SU-DHL-6 (cell line): Measurements from ENCODE around the gene PRKCZ.

Experiments
- H2AFZ ChIP-seq: fragments of 200-600 bp; sonication (generic); 2 replicates; pipeline ENCODE4 v1.6.1; 2014; ENCODE audit warnings: low read depth, mild to moderate bottlenecking, moderate library complexity, mixed read lengths, antibody characterized with exemption, low read length; ENCODE audit not compliant: severe bottlenecking
- H3F3A ChIP-seq: fragments of 200-600 bp; shearing (Covaris generic); 2 replicates; pipeline ENCODE4 v1.6.0; 2016; ENCODE audit warnings: antibody characterized with exemption, mild to moderate bottlenecking; ENCODE audit not compliant: insufficient read depth
- H3K27ac ChIP-seq: fragments of 200-600 bp; sonication (generic); 2 replicates; pipeline ENCODE4 v1.5.1; 2016; ENCODE audit warnings: low read depth, mild to moderate bottlenecking, low read length, moderate library complexity, mixed read lengths
- H3K27me3 ChIP-seq: fragments of 200-600 bp; sonication (generic), shearing (Covaris generic); 2 replicates; pipeline ENCODE4 v1.6.0; 2014; ENCODE audit warnings: mild to moderate bottlenecking, low read length
- H3K36me3 ChIP-seq: fragments of 200-600 bp; sonication (generic); 2 replicates; pipeline ENCODE4 v1.6.1; 2014; ENCODE audit warnings: mild to moderate bottlenecking, low read length, mixed read lengths
- H3K4me2 ChIP-seq: fragments of 300-600, 200-600 bp; shearing (Covaris generic), sonication (generic); 2 replicates; pipeline ENCODE4 v1.6.0; 2014; ENCODE audit warnings: low read length, low read depth, mild to moderate bottlenecking; ENCODE audit not compliant: poor library complexity, severe bottlenecking
- H3K4me3 ChIP-seq: fragments of 200-600 bp; sonication (generic); 2 replicates; pipeline ENCODE4 v1.5.1; 2014; ENCODE audit warnings: antibody characterized with exemption, low read length, mild to moderate bottlenecking, mixed read lengths; ENCODE audit not compliant: insufficient read depth, poor library complexity, severe bottlenecking
- H3K79me2 ChIP-seq: fragments of 200-600 bp; sonication (generic); 2 replicates; pipeline ENCODE4 v1.6.1; 2014; ENCODE audit warnings: mild to moderate bottlenecking, low read length, moderate library complexity; ENCODE audit not compliant: insufficient read depth
- H3K9ac ChIP-seq: fragments of 200-600 bp; sonication (generic); 2 replicates; pipeline ENCODE4 v1.7.0; 2014; ENCODE audit warnings: mild to moderate bottlenecking, low read length
- H3K9me2 ChIP-seq: fragments of 200-600 bp; sonication (generic); replicated peaks from 2 replicates; pipeline ENCODE4 v1.6.1; 2014; ENCODE audit warnings: low read length; ENCODE audit not compliant: insufficient read depth
- H3K9me3 ChIP-seq: fragments of 200-600 bp; sonication (generic); 2 replicates; pipeline ENCODE4 v1.6.1; 2014; ENCODE audit warnings: low read length, mixed read lengths; ENCODE audit not compliant: insufficient read depth
- H4K20me1 ChIP-seq: fragments of 200-600 bp; sonication (generic); 2 replicates; pipeline ENCODE4 v1.6.1; 2014; ENCODE audit warnings: low read depth, mild to moderate bottlenecking, antibody characterized with exemption, low read length, moderate library complexity, mixed read lengths
- EZH2phosphoT487 ChIP-seq: fragments of 200-600 bp; sonication (generic), shearing (Covaris generic); conservative IDR thresholded peaks from 2 replicates; pipeline ENCODE4 v1.6.1; 2018; ENCODE audit warnings: mild to moderate bottlenecking, antibody characterized with exemption, low read length, moderate library complexity, mixed read lengths
- TF ChIP-seq, protein P1 (sequence below): fragments of 200-600 bp; sonication (generic); IDR thresholded peaks from one replicate; pipeline ENCODE4 v1.5.1; 2017; ENCODE audit warnings: antibody characterized with exemption, mild to moderate bottlenecking, low read length, moderate library complexity; ENCODE audit not compliant: insufficient read depth, poor library complexity, severe bottlenecking

The PRKCZ gene

DNA sequence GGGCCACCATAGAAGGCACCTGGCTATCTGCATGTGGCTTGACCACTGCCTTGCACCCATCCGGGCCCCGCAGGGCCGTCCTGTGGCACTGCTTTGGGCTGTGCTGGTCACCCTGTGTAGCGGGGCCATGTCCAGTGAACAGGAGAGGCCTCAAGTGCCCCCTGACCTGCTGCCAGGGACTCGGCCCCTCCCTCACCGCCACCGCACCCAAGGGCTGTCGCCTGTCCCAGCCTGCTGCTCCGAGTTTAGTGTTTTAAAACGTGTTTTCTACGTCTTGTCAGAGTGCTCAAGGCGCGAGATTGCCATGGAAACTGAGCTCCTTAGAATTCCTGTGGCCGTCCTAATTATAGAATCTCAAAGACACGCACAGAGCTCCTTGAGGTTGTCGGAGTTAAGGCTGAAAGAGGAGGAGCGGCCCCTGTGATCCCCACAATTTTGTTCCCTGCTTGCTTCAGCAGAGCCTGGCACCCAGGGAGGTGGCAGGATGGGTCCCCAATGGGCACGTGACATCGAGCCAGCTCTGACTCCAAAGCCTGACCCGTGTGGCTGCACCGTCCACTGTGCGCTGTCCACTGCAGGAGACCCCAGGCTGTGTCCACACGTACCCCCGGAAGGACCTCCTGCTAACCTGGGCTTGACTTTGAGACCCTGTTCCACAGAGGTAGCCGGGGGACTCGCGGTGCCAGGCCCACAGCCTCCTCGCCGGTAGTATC, 78.1 kb downstream of the PRKCZ start:
- H3K27ac ChIP-seq: no peak overlapping the region
- H3K27me3 ChIP-seq: no peaks in the 10 kb centered on the region
- no peaks in the 10 kb centered on the region for H3F3A ChIP-seq
- no peak overlapping the region for H3K4me2 ChIP-seq
- TF ChIP-seq, protein P1, sequence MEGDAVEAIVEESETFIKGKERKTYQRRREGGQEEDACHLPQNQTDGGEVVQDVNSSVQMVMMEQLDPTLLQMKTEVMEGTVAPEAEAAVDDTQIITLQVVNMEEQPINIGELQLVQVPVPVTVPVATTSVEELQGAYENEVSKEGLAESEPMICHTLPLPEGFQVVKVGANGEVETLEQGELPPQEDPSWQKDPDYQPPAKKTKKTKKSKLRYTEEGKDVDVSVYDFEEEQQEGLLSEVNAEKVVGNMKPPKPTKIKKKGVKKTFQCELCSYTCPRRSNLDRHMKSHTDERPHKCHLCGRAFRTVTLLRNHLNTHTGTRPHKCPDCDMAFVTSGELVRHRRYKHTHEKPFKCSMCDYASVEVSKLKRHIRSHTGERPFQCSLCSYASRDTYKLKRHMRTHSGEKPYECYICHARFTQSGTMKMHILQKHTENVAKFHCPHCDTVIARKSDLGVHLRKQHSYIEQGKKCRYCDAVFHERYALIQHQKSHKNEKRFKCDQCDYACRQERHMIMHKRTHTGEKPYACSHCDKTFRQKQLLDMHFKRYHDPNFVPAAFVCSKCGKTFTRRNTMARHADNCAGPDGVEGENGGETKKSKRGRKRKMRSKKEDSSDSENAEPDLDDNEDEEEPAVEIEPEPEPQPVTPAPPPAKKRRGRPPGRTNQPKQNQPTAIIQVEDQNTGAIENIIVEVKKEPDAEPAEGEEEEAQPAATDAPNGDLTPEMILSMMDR: no peak
- no peak for TF ChIP-seq EZH2phosphoT487
- H3K9me2 ChIP-seq: no peaks in the 10 kb centered on the region
- no peak overlapping the region for H3K4me3 ChIP-seq
- H3K79me2 ChIP-seq: no peaks in the 10 kb centered on the region
- H3K9ac ChIP-seq: no peak overlapping the region
- H2AFZ ChIP-seq: no peak overlapping the region
- H3K36me3 ChIP-seq: no peaks in the 10 kb centered on the region
- no peaks in the 10 kb centered on the region for H4K20me1 ChIP-seq
- H3K9me3 ChIP-seq: no peaks in the 10 kb centered on the region

DNA sequence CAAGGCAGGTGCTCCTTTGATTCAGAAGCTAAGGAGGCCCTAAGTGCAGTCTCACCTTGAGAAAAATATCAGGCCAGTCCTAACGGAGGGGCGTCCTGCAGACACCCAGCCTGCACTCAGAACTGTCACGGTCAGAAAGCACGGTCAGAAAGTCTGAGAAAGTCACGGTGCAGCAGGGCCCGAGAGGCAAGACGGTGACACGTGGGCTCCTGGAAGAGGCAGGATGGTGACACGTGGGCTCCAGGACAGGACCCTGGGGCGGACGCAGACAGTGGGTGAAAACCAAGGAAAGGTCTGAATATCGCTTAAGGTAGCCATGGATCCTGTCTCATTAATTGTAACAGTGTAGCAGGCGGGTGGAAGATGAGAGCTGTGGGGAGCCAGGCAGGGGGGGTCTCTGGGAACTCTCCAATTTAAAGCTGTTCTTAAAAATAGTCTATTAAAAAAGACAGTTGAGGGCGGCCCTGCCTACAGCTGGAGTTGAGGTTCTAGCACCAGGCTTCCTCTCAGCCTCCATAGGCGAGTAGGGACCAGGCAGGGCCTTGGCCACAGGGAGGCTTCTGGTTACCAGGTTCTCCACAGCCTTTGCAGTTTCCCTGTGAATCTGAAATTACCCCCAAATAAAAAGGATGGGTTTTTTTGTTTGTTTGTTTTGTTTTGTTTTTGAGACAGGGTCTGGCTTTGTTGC, 79.2 kb downstream of the PRKCZ start:
- no peak overlapping the region for H3K4me2 ChIP-seq
- H2AFZ ChIP-seq: no peak overlapping the region
- TF ChIP-seq EZH2phosphoT487: no peak
- TF ChIP-seq, protein P1: no peak
- no peaks in the 10 kb centered on the region for H3F3A ChIP-seq
- no peak overlapping the region for H3K9ac ChIP-seq
- no peaks in the 10 kb centered on the region for H3K79me2 ChIP-seq
- no peak overlapping the region for H3K27ac ChIP-seq
- no peaks in the 10 kb centered on the region for H4K20me1 ChIP-seq
- no peaks in the 10 kb centered on the region for H3K9me2 ChIP-seq
- no peak overlapping the region for H3K4me3 ChIP-seq
- no peaks in the 10 kb centered on the region for H3K27me3 ChIP-seq
- H3K9me3 ChIP-seq: no peaks in the 10 kb centered on the region
- H3K36me3 ChIP-seq: no peaks in the 10 kb centered on the region

DNA sequence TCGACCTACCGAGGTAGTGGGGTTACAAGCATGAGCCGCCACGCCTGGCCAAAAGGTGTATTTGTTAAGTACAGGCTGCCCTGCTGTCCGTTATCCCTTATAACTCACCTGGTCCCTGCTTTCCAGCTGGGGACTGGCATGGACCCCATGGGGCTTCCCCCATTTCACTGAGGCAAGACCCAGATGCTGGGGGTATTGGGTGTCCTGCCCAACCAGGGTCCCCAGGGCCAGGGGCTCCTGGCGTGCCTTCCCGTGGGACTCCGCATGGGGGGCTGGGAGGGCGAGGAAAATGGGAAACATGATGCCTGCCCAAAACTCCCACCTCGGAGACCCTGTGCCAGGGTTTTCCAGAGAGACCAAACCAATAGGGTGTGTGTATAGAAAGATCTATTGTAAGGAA, 79.9 kb downstream of the PRKCZ start:
- no peaks in the 10 kb centered on the region for H3K79me2 ChIP-seq
- H3K36me3 ChIP-seq: no peaks in the 10 kb centered on the region
- TF ChIP-seq, protein P1: no peak
- no peak for TF ChIP-seq EZH2phosphoT487
- H3K9ac ChIP-seq: no peak overlapping the region
- no peaks in the 10 kb centered on the region for H3K27me3 ChIP-seq
- no peak overlapping the region for H3K27ac ChIP-seq
- H3K4me3 ChIP-seq: no peak overlapping the region
- no peaks in the 10 kb centered on the region for H3K9me3 ChIP-seq
- no peaks in the 10 kb centered on the region for H3K9me2 ChIP-seq
- H3K4me2 ChIP-seq: no peak overlapping the region
- H3F3A ChIP-seq: no peaks in the 10 kb centered on the region
- no peak overlapping the region for H2AFZ ChIP-seq
- no peaks in the 10 kb centered on the region for H4K20me1 ChIP-seq
